ENCODE results near the gene SERPINB1. TPM values are rescaled to one million over a fixed set of nuclear protein-coding genes. Genes with fewer than 3 reads are reported as not detected.

SERPINB1 gene
- polyA plus RNA-seq, 1 donor from 2014 or later = 85.6 TPM

- Mint-ChIP-seq H3K4me1 (peaks cover 44 to 49% (median 48%) of the 10 kb centered on the region in 3 donors), H3K36me3 (no peaks in the 10 kb centered on the region), H3K27me3 (no peaks in the 10 kb centered on the region), H3K27ac (peak overlapping the region; percentile 15 to 86 (median 69)), H3K4me3 (peak overlapping the region in 3 of 4 donors; percentile 69 to 80 (median 72)), H3K9me3 (peaks cover 2 to 6% (median 5%) of the 10 kb centered on the region in 3 donors)
Observed at GRCh38 chr6:2845880-2846208, 4.2 kb upstream of the SERPINB1 start.

GRCh38 chr6:2844008-2844407 lies 2.3 kb upstream of the SERPINB1 start:
- Mint-ChIP-seq H3K36me3 (peaks cover 4% of the 10 kb centered on the region), H3K27ac (peak overlapping the region in 2 of 3 donors; percentile 40 to 90), H3K4me3 (peak overlapping the region in 1 of 4 donors; percentile 96), H3K27me3 (no peaks in the 10 kb centered on the region), H3K9me3 (peaks cover under 1 to 3% (median 3%) of the 10 kb centered on the region in 3 donors), H3K4me1 (peaks cover 52 to 64% (median 58%) of the 10 kb centered on the region in 3 donors)

- no peaks in the 10 kb centered on the region for H3K9me3 Mint-ChIP-seq
- H3K36me3 Mint-ChIP-seq = peaks cover 4% of the 10 kb centered on the region
- peaks cover 44 to 60% (median 52%) of the 10 kb centered on the region in 3 donors for H3K4me1 Mint-ChIP-seq
- no peaks in the 10 kb centered on the region for H3K27me3 Mint-ChIP-seq
- H3K4me3 Mint-ChIP-seq = peak overlapping the region in 1 of 4 donors; percentile 96
- peak overlapping the region in 2 of 3 donors; percentile 85 to 90 for H3K27ac Mint-ChIP-seq
Observed at GRCh38 chr6:2843138-2843740, 1.6 kb upstream of the SERPINB1 start.

- H3K36me3 Mint-ChIP-seq = peaks cover 4% of the 10 kb centered on the region
- H3K4me1 Mint-ChIP-seq = peaks cover 40 to 61% (median 49%) of the 10 kb centered on the region in 3 donors
- H3K27ac Mint-ChIP-seq = peak overlapping the region; percentile 81 to 96 (median 85)
- H3K4me3 Mint-ChIP-seq = peak overlapping the region; percentile 88 to 96 (median 95)
- H3K27me3 Mint-ChIP-seq = no peaks in the 10 kb centered on the region
- H3K9me3 Mint-ChIP-seq = no peaks in the 10 kb centered on the region
Observed at GRCh38 chr6:2842139-2842552, 483 bp upstream of the SERPINB1 start.

- Mint-ChIP-seq H3K9me3 (no peaks in the 10 kb centered on the region), H3K4me1 (peaks cover 32 to 49% (median 40%) of the 10 kb centered on the region in 3 donors), H3K4me3 (peak overlapping the region; percentile 88 to 96 (median 95)), H3K27me3 (no peaks in the 10 kb centered on the region), H3K36me3 (peaks cover 8% of the 10 kb centered on the region), H3K27ac (peak overlapping the region in 2 of 3 donors; percentile 85 to 96)
Observed at GRCh38 chr6:2840749-2841061, 958 bp downstream of the SERPINB1 start.

- H3K4me3 Mint-ChIP-seq = peak overlapping the region; percentile 88 to 96 (median 95)
- no peaks in the 10 kb centered on the region for H3K9me3 Mint-ChIP-seq
- peaks cover 32 to 49% (median 40%) of the 10 kb centered on the region in 3 donors for H3K4me1 Mint-ChIP-seq
- peaks cover 10% of the 10 kb centered on the region for H3K36me3 Mint-ChIP-seq
- peak overlapping the region; percentile 78 to 96 (median 85) for H3K27ac Mint-ChIP-seq
- H3K27me3 Mint-ChIP-seq = no peaks in the 10 kb centered on the region
Observed at GRCh38 chr6:2839982-2840748, 1.5 kb downstream of the SERPINB1 start.

GRCh38 chr6:2839195-2839981 lies 2.3 kb downstream of the SERPINB1 start:
- Mint-ChIP-seq H3K27ac (peak overlapping the region; percentile 76 to 82 (median 78)), H3K36me3 (peaks cover 12% of the 10 kb centered on the region), H3K4me3 (peak overlapping the region; percentile 88 to 96 (median 95)), H3K4me1 (peaks cover 35 to 49% (median 43%) of the 10 kb centered on the region in 3 donors), H3K9me3 (no peaks in the 10 kb centered on the region), H3K27me3 (no peaks in the 10 kb centered on the region)

- H3K27ac Mint-ChIP-seq = no peak overlapping the region
- peaks cover 30 to 41% (median 37%) of the 10 kb centered on the region in 3 donors for H3K4me1 Mint-ChIP-seq
- no peaks in the 10 kb centered on the region for H3K27me3 Mint-ChIP-seq
- no peaks in the 10 kb centered on the region for H3K9me3 Mint-ChIP-seq
- no peak overlapping the region for H3K4me3 Mint-ChIP-seq
- peaks cover 12% of the 10 kb centered on the region for H3K36me3 Mint-ChIP-seq
Observed at GRCh38 chr6:2838251-2838650, 3.4 kb downstream of the SERPINB1 start.

GRCh38 chr6:2834262-2834661 lies 7.4 kb downstream of the SERPINB1 start:
- H3K27ac Mint-ChIP-seq = no peak overlapping the region
- peaks cover 10% of the 10 kb centered on the region for H3K36me3 Mint-ChIP-seq
- no peaks in the 10 kb centered on the region for H3K9me3 Mint-ChIP-seq
- H3K27me3 Mint-ChIP-seq = no peaks in the 10 kb centered on the region
- peaks cover 5 to 8% (median 8%) of the 10 kb centered on the region in 3 donors for H3K4me1 Mint-ChIP-seq
- H3K4me3 Mint-ChIP-seq = no peak overlapping the region

GRCh38 chr6:2831392-2831791 lies 10.3 kb downstream of the SERPINB1 start:
- Mint-ChIP-seq H3K36me3 (peaks cover 10% of the 10 kb centered on the region), H3K27ac (no peak overlapping the region), H3K9me3 (no peaks in the 10 kb centered on the region), H3K4me1 (peaks cover 0 to 3% (median 2%) of the 10 kb centered on the region in 3 donors), H3K4me3 (no peak overlapping the region), H3K27me3 (no peaks in the 10 kb centered on the region)

- H3K36me3 Mint-ChIP-seq = peaks cover 4% of the 10 kb centered on the region
- no peak overlapping the region for H3K27ac Mint-ChIP-seq
- H3K27me3 Mint-ChIP-seq = no peaks in the 10 kb centered on the region
- H3K9me3 Mint-ChIP-seq = no peaks in the 10 kb centered on the region
- peaks cover 0 to 3% (median 2%) of the 10 kb centered on the region in 3 donors for H3K4me1 Mint-ChIP-seq
- H3K4me3 Mint-ChIP-seq = no peak overlapping the region
Observed at GRCh38 chr6:2830183-2830582, 11.5 kb downstream of the SERPINB1 start.

- H3K27me3 Mint-ChIP-seq = no peaks in the 10 kb centered on the region
- H3K9me3 Mint-ChIP-seq = no peaks in the 10 kb centered on the region
- H3K4me3 Mint-ChIP-seq = no peak overlapping the region
- no peak overlapping the region for H3K27ac Mint-ChIP-seq
- peaks cover 6% of the 10 kb centered on the region for H3K36me3 Mint-ChIP-seq
- H3K4me1 Mint-ChIP-seq = no peaks in the 10 kb centered on the region
Observed at GRCh38 chr6:2829253-2829652, 12.4 kb downstream of the SERPINB1 start.

GRCh38 chr6:2828629-2829028 lies 13.0 kb downstream of the SERPINB1 start:
- Mint-ChIP-seq H3K4me1 (no peaks in the 10 kb centered on the region), H3K27ac (no peak overlapping the region), H3K4me3 (no peak overlapping the region), H3K9me3 (no peaks in the 10 kb centered on the region), H3K36me3 (peaks cover 7% of the 10 kb centered on the region), H3K27me3 (no peaks in the 10 kb centered on the region)

GRCh38 chr6:2827142-2827541 lies 14.5 kb downstream of the SERPINB1 start:
- H3K27ac Mint-ChIP-seq = no peak overlapping the region
- H3K9me3 Mint-ChIP-seq = no peaks in the 10 kb centered on the region
- H3K36me3 Mint-ChIP-seq = peaks cover 7% of the 10 kb centered on the region
- no peaks in the 10 kb centered on the region for H3K4me1 Mint-ChIP-seq
- no peak overlapping the region for H3K4me3 Mint-ChIP-seq
- H3K27me3 Mint-ChIP-seq = no peaks in the 10 kb centered on the region

GRCh38 chr6:2826131-2826530 lies 15.5 kb downstream of the SERPINB1 start:
- Mint-ChIP-seq H3K36me3 (peaks cover 10% of the 10 kb centered on the region), H3K4me1 (no peaks in the 10 kb centered on the region), H3K4me3 (no peak overlapping the region), H3K27ac (no peak overlapping the region), H3K27me3 (no peaks in the 10 kb centered on the region), H3K9me3 (no peaks in the 10 kb centered on the region)
